Measurements from ENCODE around the gene SETD1A. TPM values are rescaled to one million over a fixed set of nuclear protein-coding genes. Genes with fewer than 3 reads are reported as not detected.

The SETD1A gene
- total and polyA plus RNA-seq, 9 of the 15 experiments (the other 6 are each of a cell fraction or from before 2014, with no cell fraction given) = 0.08 to 36.0 (median 4.2) TPM

DNA sequence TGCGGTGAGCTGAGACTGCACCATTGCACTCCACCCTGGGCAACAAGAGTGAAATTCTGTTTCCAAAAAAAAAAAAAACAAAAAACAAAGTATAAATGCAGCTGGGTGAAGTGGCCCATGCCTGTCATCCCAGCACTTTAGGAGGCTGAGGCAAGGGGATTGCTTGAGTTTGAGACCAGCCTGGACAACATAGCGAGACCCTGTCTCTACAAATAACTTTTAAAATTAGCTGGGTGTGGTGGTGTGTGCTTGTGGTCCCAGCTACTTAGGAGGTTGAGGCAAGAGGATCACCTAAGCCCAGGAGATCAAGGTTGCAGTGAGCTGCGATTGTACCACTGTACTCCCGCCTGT, 65.7 kb downstream of the SETD1A start (continued):
- no peak for TF ChIP-seq ZNF347 (CRISPR knock-in tag; IDR thresholded peaks at IDR 0.05; ENCODE audit: low read depth)
- no peak for TF ChIP-seq TAF15 (IDR thresholded peaks at IDR 0.05; ENCODE audit: low read depth, low read length)
- no peak for TF ChIP-seq ZKSCAN8 (CRISPR knock-in tag; IDR thresholded peaks at IDR 0.05)
- TF ChIP-seq, protein P1, sequence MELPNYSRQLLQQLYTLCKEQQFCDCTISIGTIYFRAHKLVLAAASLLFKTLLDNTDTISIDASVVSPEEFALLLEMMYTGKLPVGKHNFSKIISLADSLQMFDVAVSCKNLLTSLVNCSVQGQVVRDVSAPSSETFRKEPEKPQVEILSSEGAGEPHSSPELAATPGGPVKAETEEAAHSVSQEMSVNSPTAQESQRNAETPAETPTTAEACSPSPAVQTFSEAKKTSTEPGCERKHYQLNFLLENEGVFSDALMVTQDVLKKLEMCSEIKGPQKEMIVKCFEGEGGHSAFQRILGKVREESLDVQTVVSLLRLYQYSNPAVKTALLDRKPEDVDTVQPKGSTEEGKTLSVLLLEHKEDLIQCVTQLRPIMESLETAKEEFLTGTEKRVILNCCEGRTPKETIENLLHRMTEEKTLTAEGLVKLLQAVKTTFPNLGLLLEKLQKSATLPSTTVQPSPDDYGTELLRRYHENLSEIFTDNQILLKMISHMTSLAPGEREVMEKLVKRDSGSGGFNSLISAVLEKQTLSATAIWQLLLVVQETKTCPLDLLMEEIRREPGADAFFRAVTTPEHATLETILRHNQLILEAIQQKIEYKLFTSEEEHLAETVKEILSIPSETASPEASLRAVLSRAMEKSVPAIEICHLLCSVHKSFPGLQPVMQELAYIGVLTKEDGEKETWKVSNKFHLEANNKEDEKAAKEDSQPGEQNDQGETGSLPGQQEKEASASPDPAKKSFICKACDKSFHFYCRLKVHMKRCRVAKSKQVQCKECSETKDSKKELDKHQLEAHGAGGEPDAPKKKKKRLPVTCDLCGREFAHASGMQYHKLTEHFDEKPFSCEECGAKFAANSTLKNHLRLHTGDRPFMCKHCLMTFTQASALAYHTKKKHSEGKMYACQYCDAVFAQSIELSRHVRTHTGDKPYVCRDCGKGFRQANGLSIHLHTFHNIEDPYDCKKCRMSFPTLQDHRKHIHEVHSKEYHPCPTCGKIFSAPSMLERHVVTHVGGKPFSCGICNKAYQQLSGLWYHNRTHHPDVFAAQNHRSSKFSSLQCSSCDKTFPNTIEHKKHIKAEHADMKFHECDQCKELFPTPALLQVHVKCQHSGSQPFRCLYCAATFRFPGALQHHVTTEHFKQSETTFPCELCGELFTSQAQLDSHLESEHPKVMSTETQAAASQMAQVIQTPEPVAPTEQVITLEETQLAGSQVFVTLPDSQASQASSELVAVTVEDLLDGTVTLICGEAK (IDR thresholded peaks at IDR 0.05) = no peak
- TF ChIP-seq, protein P1 (CRISPR knock-in tag; IDR thresholded peaks at IDR 0.05) = no peak
- TF ChIP-seq MTA3 (IDR thresholded peaks at IDR 0.05; ENCODE audit: borderline replicate concordance) = no peak
- no peak for TF ChIP-seq ZNF780A (CRISPR knock-in tag; IDR thresholded peaks at IDR 0.05)
- TF ChIP-seq, protein P2, sequence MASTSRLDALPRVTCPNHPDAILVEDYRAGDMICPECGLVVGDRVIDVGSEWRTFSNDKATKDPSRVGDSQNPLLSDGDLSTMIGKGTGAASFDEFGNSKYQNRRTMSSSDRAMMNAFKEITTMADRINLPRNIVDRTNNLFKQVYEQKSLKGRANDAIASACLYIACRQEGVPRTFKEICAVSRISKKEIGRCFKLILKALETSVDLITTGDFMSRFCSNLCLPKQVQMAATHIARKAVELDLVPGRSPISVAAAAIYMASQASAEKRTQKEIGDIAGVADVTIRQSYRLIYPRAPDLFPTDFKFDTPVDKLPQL (IDR thresholded peaks at IDR 0.05; ENCODE audit: extremely low read depth, insufficient read length) = no peak
- no peak for TF ChIP-seq EHMT2 (IDR thresholded peaks at IDR 0.05)
- no peak for TF ChIP-seq ZFX (CRISPR knock-in tag; IDR thresholded peaks at IDR 0.05)
- no peak for TF ChIP-seq SUPT5H (IDR thresholded peaks at IDR 0.05)
- TF ChIP-seq XRCC3 (IDR thresholded peaks at IDR 0.05) = no peak
- TF ChIP-seq CHD1 (IDR thresholded peaks at IDR 0.05; ENCODE audit: low read length) = no peak
